Esophagus squamous epithelium (tissue), 5 donors: ENCODE data around the gene NUDCD3. TPM values are rescaled to one million over a fixed set of nuclear protein-coding genes. Genes with fewer than 3 reads are reported as not detected.

ENCODE experiments used
- DNase-seq: peaks from one replicate; lab custom pipeline; 2025; lab: John Stamatoyannopoulos, UW
- H3K27ac ChIP-seq, 4 donors: fragments of 200-600 bp; sonication (generic); one replicate each; pipeline ENCODE4 v1.5.1; 2016 to 2019; ENCODE audit warnings: mild to moderate bottlenecking in 1 of 4
- H3K27me3 ChIP-seq, 4 donors: fragments of 200-600 bp; sonication (generic); 1 replicate in 3 of 4; 2 replicates in 1 of 4; pipeline versions ENCODE4 v1.5.1 to v1.6.0; 2017 to 2021; ENCODE audit warnings: antibody characterized with exemption in 1 of 4
- H3K36me3 ChIP-seq, 3 donors: fragments of 200-600 bp; sonication (generic); one replicate each; pipeline ENCODE4 v1.5.1; 2016 to 2019
- H3K4me1 ChIP-seq, 3 donors: fragments of 200-600 bp; sonication (generic); one replicate each; pipeline ENCODE4 v1.5.1; 2017 to 2019
- H3K4me3 ChIP-seq, 4 donors: fragments of 200-600 bp; sonication (generic); 1 replicate in 3 of 4; 2 replicates in 1 of 4; pipeline ENCODE4 v1.5.1; 2016 to 2019; ENCODE audit warnings: mild to moderate bottlenecking in 2 of 4, moderate library complexity in 1 of 4
- H3K9me3 ChIP-seq, 3 donors: fragments of 200-600 bp; sonication (generic); one replicate each; pipeline ENCODE4 v1.5.1; 2016 to 2019
- POLR2A ChIP-seq, 4 donors: fragments of 450-650 bp; IDR thresholded peaks; one replicate each; pipeline ENCODE4 v1.6.1; 2017; ENCODE audit warnings: antibody characterized with exemption in 4 of 4, mild to moderate bottlenecking in 4 of 4, moderate library complexity in 3 of 4
- WGBS, 2 donors: methylation state at CpG; one replicate each; pipeline ENCODE4 v1.1.5; 2018; 5-methylcytosine and 5-hydroxymethylcytosine counted together
- intact Hi-C: fragments of 100-400 bp; cut with DNase I; formaldehyde crosslinking; loops from one replicate; pipeline ENCODE4 v1.15.0; 2022
- total RNA-seq, 4 donors: library from RNA; depleted of rRNA; stranded (reverse); fragments of >200 nt; gene quantifications; one replicate each; pipeline ENCODE4 v1.1.0, GENCODE V29; 2016
- TF ChIP-seq, protein P1 (sequence below), 6 experiments: fragments of 450-650 bp in 4 of 6; fragments of 200-600 bp in 2 of 6; sonication (generic) in 2 of 6; IDR thresholded peaks; one replicate each; pipeline ENCODE4 v1.5.1; 2016 to 2019; ENCODE audit warnings: antibody characterized with exemption in 6 of 6, mild to moderate bottlenecking in 4 of 6, moderate library complexity in 4 of 6
- donor health status: DM: yes; HTN: yes; CAD: no.

The NUDCD3 gene
- total RNA-seq, 4 donors from 2014 or later, result 33.5 to 54.0 (median 47.0) TPM

DNA sequence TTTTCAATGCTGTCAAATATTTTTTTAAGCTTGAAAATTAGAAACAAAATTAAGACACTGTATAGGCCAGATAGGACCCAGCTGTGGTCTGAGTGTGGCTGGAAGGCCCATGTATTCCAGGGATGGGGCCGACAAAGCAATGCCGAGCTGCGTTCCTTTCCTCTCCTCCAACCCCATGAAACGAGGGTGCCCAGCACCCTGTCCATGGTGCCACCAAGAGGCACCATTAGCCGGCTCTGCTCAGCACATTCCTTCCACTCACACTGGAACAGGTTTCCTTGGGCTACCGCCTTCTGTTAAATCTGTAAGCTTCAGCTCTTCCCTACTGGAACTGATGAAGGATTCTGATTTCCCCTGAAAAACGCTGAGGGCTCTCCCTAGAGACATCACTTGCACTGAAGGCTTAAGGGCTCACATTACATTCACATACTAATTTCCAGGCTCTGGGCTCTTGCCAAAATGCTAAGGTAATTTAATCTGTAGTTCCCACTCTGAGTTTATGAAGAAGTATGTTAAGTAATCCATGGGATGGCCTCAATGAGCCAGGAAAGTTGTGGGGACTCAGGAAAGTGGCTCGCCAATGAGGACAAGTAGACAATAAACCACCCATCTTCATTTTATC, 91.4 kb downstream of the NUDCD3 start:
- TF ChIP-seq, protein P1, sequence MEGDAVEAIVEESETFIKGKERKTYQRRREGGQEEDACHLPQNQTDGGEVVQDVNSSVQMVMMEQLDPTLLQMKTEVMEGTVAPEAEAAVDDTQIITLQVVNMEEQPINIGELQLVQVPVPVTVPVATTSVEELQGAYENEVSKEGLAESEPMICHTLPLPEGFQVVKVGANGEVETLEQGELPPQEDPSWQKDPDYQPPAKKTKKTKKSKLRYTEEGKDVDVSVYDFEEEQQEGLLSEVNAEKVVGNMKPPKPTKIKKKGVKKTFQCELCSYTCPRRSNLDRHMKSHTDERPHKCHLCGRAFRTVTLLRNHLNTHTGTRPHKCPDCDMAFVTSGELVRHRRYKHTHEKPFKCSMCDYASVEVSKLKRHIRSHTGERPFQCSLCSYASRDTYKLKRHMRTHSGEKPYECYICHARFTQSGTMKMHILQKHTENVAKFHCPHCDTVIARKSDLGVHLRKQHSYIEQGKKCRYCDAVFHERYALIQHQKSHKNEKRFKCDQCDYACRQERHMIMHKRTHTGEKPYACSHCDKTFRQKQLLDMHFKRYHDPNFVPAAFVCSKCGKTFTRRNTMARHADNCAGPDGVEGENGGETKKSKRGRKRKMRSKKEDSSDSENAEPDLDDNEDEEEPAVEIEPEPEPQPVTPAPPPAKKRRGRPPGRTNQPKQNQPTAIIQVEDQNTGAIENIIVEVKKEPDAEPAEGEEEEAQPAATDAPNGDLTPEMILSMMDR (IDR thresholded peaks at IDR 0.05), result no peak
- no peak for TF ChIP-seq POLR2A (IDR thresholded peaks at IDR 0.05)
- intact Hi-C loops, result no loop called here
- Histone ChIP-seq H3K27me3 (no peaks in the 10 kb centered on the region), H3K27ac (no peak overlapping the region), H3K9me3 (no peaks in the 10 kb centered on the region), H3K4me1 (peaks cover 0 to 6% (median 0%) of the 10 kb centered on the region in 3 donors), H3K36me3 (peaks cover 0 to 92% (median 7%) of the 10 kb centered on the region in 3 donors), H3K4me3 (no peak overlapping the region)
- no peak for DNase-seq
- 82 to 96% methylated on average over 7 to 8 of the region's 8 CpGs for WGBS, 2 donors

DNA sequence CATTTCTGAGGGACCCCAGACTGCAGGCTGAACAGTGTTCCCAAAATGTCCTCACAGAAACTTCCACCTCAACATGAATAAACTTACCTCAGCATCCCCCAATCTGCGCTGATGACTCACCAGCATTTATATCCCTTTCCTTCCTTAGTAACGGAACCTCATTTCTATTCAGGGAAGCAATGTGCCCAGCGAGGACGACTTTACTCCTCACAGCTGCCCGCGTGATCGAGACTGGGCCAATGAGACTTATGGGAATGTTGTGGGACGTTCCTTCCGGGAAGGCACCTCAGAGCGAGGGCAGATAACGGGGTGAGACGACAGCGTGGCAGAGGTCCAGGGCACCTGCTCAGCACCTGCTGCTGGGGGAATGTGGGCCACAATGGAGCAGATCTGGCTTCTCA, 91.9 kb downstream of the NUDCD3 start:
- Histone ChIP-seq H3K36me3 (peaks cover 0 to 92% (median 7%) of the 10 kb centered on the region in 3 donors), H3K4me3 (no peak overlapping the region), H3K9me3 (no peaks in the 10 kb centered on the region), H3K27ac (no peak overlapping the region), H3K4me1 (peaks cover 0 to 6% (median 0%) of the 10 kb centered on the region in 3 donors), H3K27me3 (no peaks in the 10 kb centered on the region)
- intact Hi-C loops, result no loop called here
- 89% methylated on average over 13 of the region's 13 CpGs for WGBS, 2 donors
- TF ChIP-seq, protein P1 (IDR thresholded peaks at IDR 0.05), result no peak
- no peak for TF ChIP-seq POLR2A (IDR thresholded peaks at IDR 0.05)
- DNase-seq, result no peak

DNA sequence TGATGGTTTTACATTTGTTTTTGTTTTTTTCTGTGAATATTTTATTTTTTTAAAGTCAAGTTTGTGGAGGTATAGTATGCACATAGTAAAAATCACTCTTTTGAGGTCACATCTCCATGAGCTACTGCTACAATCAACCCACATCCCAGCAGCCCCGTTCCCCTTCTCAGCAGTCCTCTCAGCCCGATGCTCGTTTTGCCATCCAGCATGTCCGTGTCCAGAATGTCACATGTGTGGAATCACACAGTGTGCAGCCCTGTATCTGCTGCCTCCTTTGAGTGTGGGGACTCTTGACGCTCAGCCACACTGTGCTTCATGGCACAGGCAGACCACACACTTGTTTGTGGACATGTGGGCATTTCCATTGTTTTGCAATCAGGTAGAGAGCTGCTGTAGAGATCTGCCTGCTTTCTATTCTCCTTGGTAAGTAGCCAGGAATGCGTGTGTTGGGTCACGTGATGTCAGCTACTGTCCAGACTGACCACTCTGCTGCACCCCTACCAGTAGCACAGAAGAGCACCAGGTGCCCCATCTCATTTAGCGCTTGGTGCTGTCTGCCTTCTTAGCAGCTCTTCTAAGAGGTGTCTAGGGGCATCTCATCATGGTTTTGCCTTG, 93.4 kb downstream of the NUDCD3 start:
- H3K27me3 ChIP-seq, result no peaks in the 10 kb centered on the region
- H3K4me3 ChIP-seq, result no peak overlapping the region
- peaks cover 0 to 92% (median 12%) of the 10 kb centered on the region in 3 donors for H3K36me3 ChIP-seq
- TF ChIP-seq POLR2A (IDR thresholded peaks at IDR 0.05), result no peak
- TF ChIP-seq, protein P1 (IDR thresholded peaks at IDR 0.05), result no peak
- intact Hi-C loops, result no loop called here
- DNase-seq, result no peak
- peaks cover 0 to 6% (median 0%) of the 10 kb centered on the region in 3 donors for H3K4me1 ChIP-seq
- no peaks in the 10 kb centered on the region for H3K9me3 ChIP-seq
- H3K27ac ChIP-seq, result no peak overlapping the region
- 86% methylated on average over 7 to 8 of the region's 8 CpGs for WGBS, 2 donors

DNA sequence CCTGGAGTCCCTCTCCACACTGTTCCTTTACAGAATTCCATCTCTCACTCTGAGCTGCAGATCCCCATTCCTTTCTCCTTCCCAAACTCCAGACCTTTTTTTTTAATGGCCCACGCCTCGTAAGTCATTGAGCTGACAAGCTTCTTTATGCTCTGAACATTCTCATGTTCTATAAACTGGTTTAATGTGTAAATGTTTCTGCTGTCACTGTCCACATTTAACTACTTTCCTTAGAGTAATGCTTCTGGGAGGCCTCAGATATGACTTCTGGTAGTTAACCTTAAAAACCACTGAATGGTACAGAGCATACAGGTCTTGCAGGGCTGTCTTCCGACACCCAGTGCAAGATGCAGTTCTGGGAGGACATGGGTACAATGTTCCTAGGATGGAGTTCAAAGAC, 94.0 kb downstream of the NUDCD3 start:
- intact Hi-C loops, result no loop called here
- no peak overlapping the region for H3K4me3 ChIP-seq
- DNase-seq, result no peak
- no peak for TF ChIP-seq POLR2A (IDR thresholded peaks at IDR 0.05)
- TF ChIP-seq, protein P1 (IDR thresholded peaks at IDR 0.05), result no peak
- H3K9me3 ChIP-seq, result no peaks in the 10 kb centered on the region
- H3K36me3 ChIP-seq, result peaks cover 0 to 92% (median 12%) of the 10 kb centered on the region in 3 donors
- H3K27me3 ChIP-seq, result no peaks in the 10 kb centered on the region
- no peak overlapping the region for H3K27ac ChIP-seq
- 92 to 100% methylated on average over 3 of the region's 3 CpGs for WGBS, 2 donors
- peaks cover 0 to 6% (median 0%) of the 10 kb centered on the region in 3 donors for H3K4me1 ChIP-seq

DNA sequence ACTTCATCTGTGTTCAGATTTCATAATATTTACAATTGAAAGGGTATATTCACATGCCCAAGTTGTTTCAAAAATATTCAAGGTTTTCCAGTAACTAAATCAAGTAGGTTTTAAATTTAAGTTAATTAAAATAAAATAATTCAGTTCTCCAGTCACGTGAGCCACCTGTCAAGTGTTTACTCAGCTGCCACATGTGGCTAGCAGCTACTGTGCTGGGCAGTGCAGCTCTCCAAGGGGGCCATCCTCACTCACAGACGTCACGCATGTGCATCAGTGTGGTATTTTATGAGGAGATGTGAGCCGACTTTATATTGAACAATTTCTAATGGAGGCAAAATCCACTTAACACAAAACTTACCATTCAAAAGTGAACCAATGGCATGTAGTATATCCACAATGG, 95.4 kb downstream of the NUDCD3 start:
- TF ChIP-seq, protein P1 (IDR thresholded peaks at IDR 0.05), result no peak
- TF ChIP-seq POLR2A (IDR thresholded peaks at IDR 0.05), result no peak
- intact Hi-C loops, result no loop called here
- Histone ChIP-seq H3K27me3 (no peaks in the 10 kb centered on the region), H3K4me3 (no peak overlapping the region), H3K9me3 (no peaks in the 10 kb centered on the region), H3K36me3 (peaks cover 0 to 92% (median 12%) of the 10 kb centered on the region in 3 donors), H3K27ac (no peak overlapping the region), H3K4me1 (peaks cover 0 to 6% (median 0%) of the 10 kb centered on the region in 3 donors)
- no peak for DNase-seq
- 72 to 86% methylated on average over 4 of the region's 4 CpGs for WGBS, 2 donors
